IMR-90 (cell line): ENCODE data around the gene ADGRF1. TPM values are rescaled to one million over a fixed set of nuclear protein-coding genes. Genes with fewer than 3 reads are reported as not detected.

ENCODE experiments used
- ATAC-seq: fragments of 200-7000 bp; cut with Tn5 transposase; 2 replicates; pipeline ENCODE4 v1.9.1; 2020; ENCODE audit warnings: low read depth, mild to moderate bottlenecking, moderate library complexity
- BruUV-seq: library from RNA; stranded (reverse); fragments of 400-500 nt; replicated peaks from 2 replicates; lab custom pipeline; 2021; lab: Mats Ljungman, UMichigan
- CTCF ChIA-PET: fragments of 300-600 bp; formaldehyde crosslinking; extraction: SDS; loops from one replicate; lab custom pipeline; 2021; ENCODE audit warnings: antibody characterized with exemption; lab: Yijun Ruan, JAX
- POLR2A ChIA-PET: fragments of 300-600 bp; sonication (Branson Sonifier 250); formaldehyde crosslinking; loops from one replicate; lab custom pipeline; 2022; ENCODE audit warnings: antibody characterized with exemption; ENCODE audit not compliant: unreplicated experiment; lab: Charles Lee
- DNase-seq: peaks from one replicate; pipeline ENCODE4 v3.0.0; 2013
- H2AFZ ChIP-seq: replicated peaks from 2 replicates; pipeline ENCODE3; 2013; ENCODE audit warnings: low read length, mild to moderate bottlenecking; ENCODE audit not compliant: poor library complexity
- H2AK5ac ChIP-seq: 2 replicates; pipeline ENCODE4 v1.6.1; 2013; ENCODE audit warnings: low read depth, low read length, inconsistent platforms
- H2AK9ac ChIP-seq: replicated peaks from 2 replicates; pipeline ENCODE3; 2013; ENCODE audit warnings: mild to moderate bottlenecking, low read depth, low read length, moderate library complexity; ENCODE audit not compliant: poor library complexity
- H2BK120ac ChIP-seq: 2 replicates; pipeline ENCODE4 v1.6.1; 2013; ENCODE audit warnings: low read depth, low read length, inconsistent platforms
- H2BK15ac ChIP-seq: 3 replicates; pipeline ENCODE4 v1.6.1; 2013; ENCODE audit warnings: low read depth, low read length, inconsistent platforms
- H2BK20ac ChIP-seq: 2 replicates; pipeline ENCODE4 v1.6.1; 2013; ENCODE audit warnings: low read depth, mild to moderate bottlenecking, inconsistent platforms, low read length, moderate library complexity
- H2BK5ac ChIP-seq: 2 replicates; pipeline ENCODE4 v1.6.1; 2013; ENCODE audit warnings: mild to moderate bottlenecking, low read depth, low read length, inconsistent platforms; ENCODE audit not compliant: poor library complexity, severe bottlenecking
- H3K14ac ChIP-seq: replicated peaks from 2 replicates; pipeline ENCODE4 v1.6.1; 2013; ENCODE audit warnings: low read depth, low read length, inconsistent platforms
- H3K18ac ChIP-seq: 2 replicates; pipeline ENCODE4 v1.6.1; 2013; ENCODE audit warnings: low read depth, low read length, control low read depth
- H3K23ac ChIP-seq: 2 replicates; pipeline ENCODE4 v1.6.1; 2013; ENCODE audit warnings: low read depth, low read length, inconsistent platforms
- H3K27ac ChIP-seq: 2 replicates; pipeline ENCODE4 v1.5.1; 2013; ENCODE audit warnings: mild to moderate bottlenecking, control low read depth, low read length; ENCODE audit not compliant: insufficient read depth
- H3K27me3 ChIP-seq: 2 replicates; pipeline ENCODE4 v1.6.1; 2013; ENCODE audit warnings: low read length; ENCODE audit not compliant: control insufficient read depth, insufficient read depth
- H3K36me3 ChIP-seq: 2 replicates; pipeline ENCODE4 v1.6.1; 2013; ENCODE audit warnings: low read length, mixed read lengths; ENCODE audit not compliant: control insufficient read depth, insufficient read depth
- H3K4ac ChIP-seq: 2 replicates; pipeline ENCODE4 v1.6.1; 2013; ENCODE audit warnings: low read depth, low read length, inconsistent platforms
- H3K4me1 ChIP-seq: 2 replicates; pipeline ENCODE4 v1.6.1; 2013; ENCODE audit warnings: low read length, mixed read lengths; ENCODE audit not compliant: control insufficient read depth, insufficient read depth
- H3K4me2 ChIP-seq: 2 replicates; pipeline ENCODE4 v1.6.1; 2013; ENCODE audit warnings: low read depth, mild to moderate bottlenecking, control low read depth, low read length, moderate library complexity
- H3K4me3 ChIP-seq: 2 replicates; pipeline ENCODE4 v1.5.1; 2013; ENCODE audit warnings: low read depth, mild to moderate bottlenecking, control low read depth, low read length, moderate library complexity; ENCODE audit not compliant: insufficient read depth
- H3K56ac ChIP-seq: 2 replicates; pipeline ENCODE4 v1.6.1; 2013; ENCODE audit warnings: low read length, inconsistent platforms; ENCODE audit not compliant: insufficient read depth; ENCODE audit errors: extremely low read depth
- H3K79me1 ChIP-seq, 2 experiments: 2 replicates each; pipeline ENCODE4 v1.6.1; 2013; ENCODE audit warnings: low read length in 2 of 2, inconsistent platforms in 1 of 2, low read depth in 1 of 2
- H3K9ac ChIP-seq: 2 replicates; pipeline ENCODE4 v1.6.1; 2013; ENCODE audit warnings: low read depth, low read length, control low read depth
- H3K9me1 ChIP-seq: 2 replicates; pipeline ENCODE4 v1.6.1; 2013; ENCODE audit warnings: low read length, inconsistent platforms; ENCODE audit not compliant: insufficient read depth
- H3K9me3 ChIP-seq: 2 replicates; pipeline ENCODE4 v1.6.1; 2013; ENCODE audit warnings: low read length; ENCODE audit not compliant: control insufficient read depth, insufficient read depth
- H4K20me1 ChIP-seq: 2 replicates; pipeline ENCODE4 v1.6.1; 2013; ENCODE audit warnings: low read length, inconsistent platforms; ENCODE audit not compliant: insufficient read depth
- H4K5ac ChIP-seq: 2 replicates; pipeline ENCODE4 v1.6.1; 2013; ENCODE audit warnings: mild to moderate bottlenecking, low read depth, low read length, control low read depth
- H4K8ac ChIP-seq, 2 experiments: 2 replicates each; pipeline ENCODE4 v1.6.1; 2013; ENCODE audit warnings: low read depth in 2 of 2, low read length in 2 of 2, control low read depth in 1 of 2, inconsistent platforms in 1 of 2
- H4K91ac ChIP-seq: 2 replicates; pipeline ENCODE4 v1.6.1; 2013; ENCODE audit warnings: low read depth, low read length, inconsistent platforms; ENCODE audit not compliant: insufficient read depth
- BHLHE40 ChIP-seq: fragments of 150-350 bp; IDR thresholded peaks from 2 replicates; pipeline ENCODE4 v1.6.1; 2016; ENCODE audit warnings: mild to moderate bottlenecking, low read depth, low read length
- CEBPB ChIP-seq: IDR thresholded peaks from 2 replicates; pipeline ENCODE4 v1.6.1; 2012; ENCODE audit warnings: low read depth, low read length, improper control_type of control experiment
- CHD1 ChIP-seq: IDR thresholded peaks from 2 replicates; pipeline ENCODE4 v1.6.1; 2012; ENCODE audit warnings: low read depth, low read length, improper control_type of control experiment
- ELK1 ChIP-seq: fragments of 150-350 bp; IDR thresholded peaks from 2 replicates; pipeline ENCODE4 v1.6.1; 2016; ENCODE audit warnings: low read depth, mild to moderate bottlenecking, low read length, moderate library complexity, borderline replicate concordance
- FOS ChIP-seq: fragments of 150-350 bp; IDR thresholded peaks from 2 replicates; pipeline ENCODE4 v1.6.1; 2016; ENCODE audit warnings: low read depth, low read length
- MAFK ChIP-seq: IDR thresholded peaks from 2 replicates; pipeline ENCODE4 v1.6.1; 2012; ENCODE audit warnings: low read depth, low read length, improper control_type of control experiment
- MXI1 ChIP-seq: IDR thresholded peaks from 2 replicates; pipeline ENCODE4 v1.6.1; 2012; ENCODE audit warnings: low read depth, mild to moderate bottlenecking, low read length, moderate library complexity, borderline replicate concordance
- NFE2L2 ChIP-seq: fragments of 150-350 bp; IDR thresholded peaks from 2 replicates; pipeline ENCODE4 v1.6.1; 2016; ENCODE audit warnings: low read depth, mild to moderate bottlenecking, low read length
- RAD21 ChIP-seq: IDR thresholded peaks from 2 replicates; pipeline ENCODE4 v1.6.1; 2012; ENCODE audit warnings: low read length, improper control_type of control experiment
- RFX5 ChIP-seq: IDR thresholded peaks from 2 replicates; pipeline ENCODE4 v1.8.0; 2012; ENCODE audit warnings: low read depth, mild to moderate bottlenecking, low read length, moderate library complexity
- SMC3 ChIP-seq: fragments of 150-350 bp; IDR thresholded peaks from 2 replicates; pipeline ENCODE4 v1.6.1; 2016; ENCODE audit warnings: low read depth, mild to moderate bottlenecking, antibody characterized with exemption, low read length, moderate library complexity
- WGBS, 2 experiments: methylation state at CpG; one replicate each; pipeline versions ENCODE4 v1.1.5 to v1.1.7; 2013; ENCODE audit warnings: missing lambda C conversion rate in 2 of 2; ENCODE audit not compliant: insufficient read length in 1 of 2; ENCODE audit errors: extremely low coverage in 2 of 2; 5-methylcytosine and 5-hydroxymethylcytosine counted together
- dilution Hi-C: fragments of 300-500 bp; cut with HindIII; formaldehyde crosslinking; loops from one replicate; pipeline ENCODE4 v1.14.3; 2018; ENCODE audit warnings: low sequenced_read_pairs; ENCODE audit not compliant: unreplicated experiment
- in situ Hi-C: fragments of 300-500 bp; cut with MboI; formaldehyde crosslinking; loops from 3 replicates; pipeline ENCODE4 v1.14.3; 2019; ENCODE audit warnings: low sequenced_read_pairs, inconsistent platforms, mixed read lengths
- intact Hi-C: fragments of 100-400 bp; cut with micrococcal nuclease; formaldehyde crosslinking; loops from 2 replicates; pipeline ENCODE4 v1.10.0; 2022
- polyA plus RNA-seq, 3 experiments: library from polyadenylated mRNA; depleted of rRNA; stranded (reverse); fragments of >200 nt; gene quantifications; 2 replicates each; pipeline ENCODE4 v1.2.3, GENCODE V29; 2012; ENCODE audit warnings: low replicate concordance in 1 of 3
- total RNA-seq: library from RNA; depleted of rRNA; stranded (reverse); fragments of >200 nt; gene quantifications from 2 replicates; pipeline ENCODE4 v1.2.3, GENCODE V29; 2012
- TF ChIP-seq, protein P1 (sequence below): conservative IDR thresholded peaks from 2 replicates; pipeline ENCODE4 v1.5.1; 2012; ENCODE audit warnings: mild to moderate bottlenecking, low read depth, low read length, improper control_type of control experiment

Gene ADGRF1
- total and polyA plus RNA-seq, 2 of the 4 experiments (the other 2 are of a cell fraction), result not detected

- TF ChIP-seq CEBPB, result no peak
- TF ChIP-seq MAFK, result no peak
Measured at GRCh38 chr6:47076422-47077344, 34.6 kb upstream of the ADGRF1 start (continued).

DNA sequence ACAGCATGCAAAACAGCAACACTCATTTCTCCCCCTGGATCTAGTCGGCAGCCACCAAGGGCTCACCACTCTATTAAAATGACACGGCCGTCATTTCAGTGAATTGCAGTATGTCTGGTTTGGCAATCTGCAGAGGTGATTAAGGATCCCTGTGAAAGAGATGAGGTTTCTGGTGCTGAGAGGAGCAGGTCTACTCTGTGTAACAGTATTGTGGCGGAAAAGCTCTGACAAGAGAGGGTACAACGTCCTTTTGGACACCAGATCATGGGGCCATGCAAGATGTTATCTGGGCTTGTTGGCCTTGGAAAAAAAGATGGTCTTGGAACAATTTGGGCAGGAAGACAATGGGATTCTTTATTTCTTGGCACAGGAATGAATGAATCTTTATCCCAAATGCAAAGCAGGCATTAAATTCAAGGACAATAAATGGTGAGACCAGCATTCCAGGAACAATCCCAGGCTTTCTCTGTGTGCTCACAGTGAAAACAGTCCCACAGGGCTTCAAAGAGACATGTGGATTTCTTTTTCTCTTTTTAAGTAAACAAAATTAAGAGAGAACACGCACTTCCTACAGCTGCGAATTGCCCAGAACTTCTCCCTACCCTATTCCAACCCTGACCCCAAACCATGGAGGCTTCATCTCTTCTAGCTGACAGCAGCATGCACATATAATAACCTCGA, 33.7 kb upstream of the ADGRF1 start:
- Histone ChIP-seq H4K8ac (no peak overlapping the region), H2BK120ac (no peak overlapping the region), H2AK5ac (no peak overlapping the region), H3K4me3 (no peak overlapping the region), H3K9me1 (no peaks in the 10 kb centered on the region), H4K20me1 (no peaks in the 10 kb centered on the region), H4K91ac (no peak overlapping the region), H4K5ac (no peak overlapping the region), H3K4me1 (no peaks in the 10 kb centered on the region), H3K4me2 (no peak overlapping the region), H2BK15ac (no peak overlapping the region), H2BK5ac (no peak overlapping the region), H3K27ac (no peak overlapping the region), H3K27me3 (peaks cover 12% of the 10 kb centered on the region; the same call in 1 of the 2 replicates), H3K23ac (no peak overlapping the region), H2AK9ac (no peak overlapping the region), H3K36me3 (no peaks in the 10 kb centered on the region), H2AFZ (no peak overlapping the region), H2BK20ac (no peak overlapping the region), H3K14ac (no peak overlapping the region), H3K9me3 (no peaks in the 10 kb centered on the region), H3K18ac (no peak overlapping the region), H3K9ac (no peak overlapping the region), H3K4ac (no peak overlapping the region), H3K56ac (no peak overlapping the region), H3K79me1 (no peaks in the 10 kb centered on the region)
- TF ChIP-seq CHD1 (no peak), ELK1 (no peak), FOS (no peak), BHLHE40 (no peak), MXI1 (no peak), SMC3 (no peak), NFE2L2 (no peak), RFX5 (no peak), RAD21 (no peak)
- TF ChIP-seq, protein P1, sequence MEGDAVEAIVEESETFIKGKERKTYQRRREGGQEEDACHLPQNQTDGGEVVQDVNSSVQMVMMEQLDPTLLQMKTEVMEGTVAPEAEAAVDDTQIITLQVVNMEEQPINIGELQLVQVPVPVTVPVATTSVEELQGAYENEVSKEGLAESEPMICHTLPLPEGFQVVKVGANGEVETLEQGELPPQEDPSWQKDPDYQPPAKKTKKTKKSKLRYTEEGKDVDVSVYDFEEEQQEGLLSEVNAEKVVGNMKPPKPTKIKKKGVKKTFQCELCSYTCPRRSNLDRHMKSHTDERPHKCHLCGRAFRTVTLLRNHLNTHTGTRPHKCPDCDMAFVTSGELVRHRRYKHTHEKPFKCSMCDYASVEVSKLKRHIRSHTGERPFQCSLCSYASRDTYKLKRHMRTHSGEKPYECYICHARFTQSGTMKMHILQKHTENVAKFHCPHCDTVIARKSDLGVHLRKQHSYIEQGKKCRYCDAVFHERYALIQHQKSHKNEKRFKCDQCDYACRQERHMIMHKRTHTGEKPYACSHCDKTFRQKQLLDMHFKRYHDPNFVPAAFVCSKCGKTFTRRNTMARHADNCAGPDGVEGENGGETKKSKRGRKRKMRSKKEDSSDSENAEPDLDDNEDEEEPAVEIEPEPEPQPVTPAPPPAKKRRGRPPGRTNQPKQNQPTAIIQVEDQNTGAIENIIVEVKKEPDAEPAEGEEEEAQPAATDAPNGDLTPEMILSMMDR, result no peak
- intact Hi-C loops, result no loop called here
- in situ Hi-C loops, result no loop called here
- dilution Hi-C loops, result no loop called here
- DNase-seq (no peak), ATAC-seq (no peak)
- POLR2A ChIA-PET, result interaction anchor here (1.1 kb wide), 1 partner anchor 230 kb away, joined by 3 read pairs; no protein-coding TSS in a partner anchor
- no TSS peak for BruUV-seq
- WGBS, 2 experiments, result 20% methylated on average over 1 of the region's 8 CpGs; no CpG with 5 or more reads in 1 of the 2 experiments
- CTCF ChIA-PET, result no interaction called here
